H9 (cell line): ENCODE data around the gene MARCHF10. TPM values are rescaled to one million over a fixed set of nuclear protein-coding genes. Genes with fewer than 3 reads are reported as not detected.

Experiments used
- DNase-seq: peaks from one replicate; pipeline ENCODE4 v3.0.0-alpha.2; 2017
- H2AFZ ChIP-seq: one replicate; pipeline ENCODE4 v1.6.1; 2013; ENCODE audit warnings: mild to moderate bottlenecking, low read length, control low read depth, moderate library complexity
- H2AK5ac ChIP-seq: 2 replicates; pipeline ENCODE4 v1.6.1; 2013; ENCODE audit warnings: low read length, control low read depth, mixed read lengths; ENCODE audit not compliant: insufficient read length
- H2BK120ac ChIP-seq: one replicate; pipeline ENCODE4 v1.6.1; 2013; ENCODE audit warnings: low read depth, mild to moderate bottlenecking, low read length, control low read depth, inconsistent platforms; ENCODE audit not compliant: poor library complexity, severe bottlenecking
- H2BK12ac ChIP-seq: 2 replicates; pipeline ENCODE4 v1.6.1; 2013; ENCODE audit warnings: low read length, control low read depth, mixed read lengths, low read depth; ENCODE audit not compliant: insufficient read length
- H2BK15ac ChIP-seq: 2 replicates; pipeline ENCODE4 v1.6.1; 2013; ENCODE audit warnings: low read depth, low read length, control low read depth
- H2BK20ac ChIP-seq: one replicate; pipeline ENCODE4 v1.6.1; 2013; ENCODE audit warnings: low read depth, mild to moderate bottlenecking, low read length, control low read depth, inconsistent platforms; ENCODE audit not compliant: poor library complexity, severe bottlenecking
- H2BK5ac ChIP-seq: 2 replicates; pipeline ENCODE4 v1.6.1; 2013; ENCODE audit warnings: low read length, control low read depth, mixed read lengths; ENCODE audit not compliant: insufficient read length
- H3K14ac ChIP-seq: 2 replicates; pipeline ENCODE4 v1.6.1; 2013; ENCODE audit warnings: low read length, control low read depth; ENCODE audit not compliant: insufficient read depth
- H3K18ac ChIP-seq: 2 replicates; pipeline ENCODE4 v1.6.1; 2013; ENCODE audit warnings: low read depth, mild to moderate bottlenecking, mixed read lengths, low read length, control low read depth; ENCODE audit not compliant: insufficient read length
- H3K23ac ChIP-seq: 2 replicates; pipeline ENCODE4 v1.6.1; 2013; ENCODE audit warnings: low read length, control low read depth, mixed read lengths, low read depth; ENCODE audit not compliant: insufficient read length
- H3K23me2 ChIP-seq: 2 replicates; pipeline ENCODE4 v1.6.1; 2013; ENCODE audit warnings: low read depth, mild to moderate bottlenecking, mixed read lengths, low read length, control low read depth; ENCODE audit not compliant: insufficient read length, poor library complexity, severe bottlenecking
- H3K27ac ChIP-seq: 2 replicates; pipeline ENCODE4 v1.5.1; 2013; ENCODE audit warnings: low read length, control low read depth, mixed read lengths, low read depth; ENCODE audit not compliant: insufficient read length
- H3K27me3 ChIP-seq: 2 replicates; pipeline ENCODE4 v1.6.1; 2013; ENCODE audit warnings: low read length, control low read depth, inconsistent platforms; ENCODE audit not compliant: insufficient read depth
- H3K4ac ChIP-seq: 2 replicates; pipeline ENCODE4 v1.6.1; 2013; ENCODE audit warnings: low read depth, mild to moderate bottlenecking, control low read depth, inconsistent platforms, low read length, moderate library complexity
- H3K4me1 ChIP-seq: 2 replicates; pipeline ENCODE4 v1.6.1; 2013; ENCODE audit warnings: low read length, control low read depth, inconsistent platforms; ENCODE audit not compliant: insufficient read depth
- H3K4me2 ChIP-seq: 2 replicates; pipeline ENCODE4 v1.6.1; 2013; ENCODE audit warnings: low read length, control low read depth, mixed read lengths; ENCODE audit not compliant: insufficient read length, insufficient read depth
- H3K56ac ChIP-seq: 2 replicates; pipeline ENCODE4 v1.6.1; 2013; ENCODE audit warnings: low read depth, mild to moderate bottlenecking, mixed read lengths, low read length, control low read depth; ENCODE audit not compliant: insufficient read length
- H3K79me1 ChIP-seq: 2 replicates; pipeline ENCODE4 v1.6.1; 2013; ENCODE audit warnings: low read depth, mild to moderate bottlenecking, moderate library complexity, low read length, control low read depth, inconsistent platforms; ENCODE audit not compliant: insufficient read depth, poor library complexity, severe bottlenecking
- H3K79me2 ChIP-seq: 2 replicates; pipeline ENCODE4 v1.6.1; 2013; ENCODE audit warnings: low read length, control low read depth, inconsistent platforms; ENCODE audit not compliant: insufficient read depth
- H3K9ac ChIP-seq: 2 replicates; pipeline ENCODE4 v1.6.1; 2013; ENCODE audit warnings: low read length, control low read depth, mixed read lengths; ENCODE audit not compliant: insufficient read length; ENCODE audit errors: extremely low read depth
- H3K9me3 ChIP-seq: one replicate; pipeline ENCODE4 v1.6.1; 2013; ENCODE audit warnings: low read depth, low read length, inconsistent platforms; ENCODE audit not compliant: control insufficient read depth
- H3T11ph ChIP-seq: one replicate; pipeline ENCODE4 v1.6.1; 2013; ENCODE audit warnings: mild to moderate bottlenecking, low read length, control low read depth, inconsistent platforms
- H4K20me1 ChIP-seq: one replicate; pipeline ENCODE4 v1.6.1; 2013; ENCODE audit not compliant: control insufficient read depth, insufficient read length, insufficient read depth
- H4K5ac ChIP-seq: 2 replicates; pipeline ENCODE4 v1.6.1; 2013; ENCODE audit warnings: low read depth, mild to moderate bottlenecking, mixed read lengths, low read length, control low read depth; ENCODE audit not compliant: insufficient read length
- H4K8ac ChIP-seq: replicated peaks from 2 replicates; pipeline ENCODE4 v1.6.1; 2013; ENCODE audit warnings: low read length, control low read depth, mixed read lengths, low read depth; ENCODE audit not compliant: insufficient read length
- H4K91ac ChIP-seq: 2 replicates; pipeline ENCODE4 v1.6.1; 2013; ENCODE audit warnings: low read depth, mild to moderate bottlenecking, moderate library complexity, mixed read lengths, low read length, control low read depth; ENCODE audit not compliant: insufficient read length
- H3K27ac Mint-ChIP-seq, 3 experiments: 2 replicates in 2 of 3; 3 replicates in 1 of 3; pipeline ENCODE4 v1.8.0; 2020 to 2021; ENCODE audit warnings: mixed read lengths in 3 of 3, mild to moderate bottlenecking in 1 of 3, moderate library complexity in 1 of 3
- H3K27me3 Mint-ChIP-seq: 2 replicates; pipeline ENCODE4 v1.8.0; 2021; ENCODE audit warnings: low read depth, mild to moderate bottlenecking, moderate library complexity, mixed read lengths
- H3K36me3 Mint-ChIP-seq, 3 experiments: 2 replicates in 2 of 3; 3 replicates in 1 of 3; pipeline ENCODE4 v1.8.0; 2020 to 2021; ENCODE audit warnings: low read depth in 3 of 3, mixed read lengths in 3 of 3; ENCODE audit not compliant: insufficient read depth in 1 of 3
- H3K4me1 Mint-ChIP-seq, 2 experiments: 2 replicates each; pipeline ENCODE4 v1.8.0; 2020; ENCODE audit warnings: mixed read lengths in 2 of 2
- H3K4me3 Mint-ChIP-seq, 2 experiments: 2 replicates in 1 of 2; 3 replicates in 1 of 2; pipeline ENCODE4 v1.8.0; 2020 to 2021; ENCODE audit warnings: mild to moderate bottlenecking in 2 of 2, mixed read lengths in 2 of 2, moderate library complexity in 1 of 2
- H3K9me3 Mint-ChIP-seq, 2 experiments: 2 replicates in 1 of 2; 3 replicates in 1 of 2; pipeline ENCODE4 v1.8.0; 2020; ENCODE audit warnings: mild to moderate bottlenecking in 2 of 2, mixed read lengths in 2 of 2, moderate library complexity in 1 of 2
- WGBS: extraction: QIAGEN DNeasy Blood & Tissue Kit; methylation state at CpG from one replicate; pipeline ENCODE4 v1.1.7; 2013; ENCODE audit warnings: missing lambda C conversion rate, low lambda C conversion rate, mixed read lengths; ENCODE audit not compliant: insufficient read length; ENCODE audit errors: extremely low coverage; 5-methylcytosine and 5-hydroxymethylcytosine counted together
- total RNA-seq: library from RNA; stranded (reverse); gene quantifications from 2 replicates; pipeline ENCODE4 v1.2.1, GENCODE V29; 2021
- TF ChIP-seq, protein P1 (sequence below): fragments of 200-600 bp; sonication (generic); conservative IDR thresholded peaks from 3 replicates; pipeline ENCODE4 v1.8.0; 2021; ENCODE audit warnings: antibody characterized with exemption, mild to moderate bottlenecking

The MARCHF10 gene
- total RNA-seq, 1 experiment from 2014 or later = not detected

GRCh38 chr17:62826956-62827355, 18.8 kb upstream of the MARCHF10 start:
- Histone ChIP-seq H2BK20ac (no peak overlapping the region), H3K4me2 (no peak overlapping the region), H3K14ac (no peak overlapping the region), H3K27ac (no peak overlapping the region), H4K8ac (no peak overlapping the region), H2BK5ac (no peak overlapping the region), H3K23ac (no peak overlapping the region), H2BK15ac (no peak overlapping the region), H3K79me1 (no peaks in the 10 kb centered on the region), H2AFZ (no peak overlapping the region), H3K23me2 (no peaks in the 10 kb centered on the region), H2AK5ac (no peak overlapping the region), H3K9ac (no peak overlapping the region), H3K4me1 (peaks cover 5% of the 10 kb centered on the region), H3K79me2 (no peaks in the 10 kb centered on the region), H3K18ac (no peak overlapping the region), H3T11ph (no peak overlapping the region), H3K56ac (no peak overlapping the region), H4K20me1 (no peaks in the 10 kb centered on the region), H3K9me3 (no peaks in the 10 kb centered on the region), H2BK12ac (no peak overlapping the region), H4K5ac (no peak overlapping the region), H3K4ac (no peak overlapping the region), H3K27me3 (no peaks in the 10 kb centered on the region), H4K91ac (no peak overlapping the region), H2BK120ac (no peak overlapping the region)
- Mint-ChIP-seq H3K4me3 (no peak overlapping the region), H3K27ac (no peak overlapping the region), H3K9me3 (no peaks in the 10 kb centered on the region), H3K27me3 (no peaks in the 10 kb centered on the region), H3K4me1 (peaks cover 11 to 14% of the 10 kb centered on the region in 2 experiments), H3K36me3 (no peaks in the 10 kb centered on the region)
- no CpG with 5 or more reads among the region's 3 CpGs for WGBS
- TF ChIP-seq, protein P1, sequence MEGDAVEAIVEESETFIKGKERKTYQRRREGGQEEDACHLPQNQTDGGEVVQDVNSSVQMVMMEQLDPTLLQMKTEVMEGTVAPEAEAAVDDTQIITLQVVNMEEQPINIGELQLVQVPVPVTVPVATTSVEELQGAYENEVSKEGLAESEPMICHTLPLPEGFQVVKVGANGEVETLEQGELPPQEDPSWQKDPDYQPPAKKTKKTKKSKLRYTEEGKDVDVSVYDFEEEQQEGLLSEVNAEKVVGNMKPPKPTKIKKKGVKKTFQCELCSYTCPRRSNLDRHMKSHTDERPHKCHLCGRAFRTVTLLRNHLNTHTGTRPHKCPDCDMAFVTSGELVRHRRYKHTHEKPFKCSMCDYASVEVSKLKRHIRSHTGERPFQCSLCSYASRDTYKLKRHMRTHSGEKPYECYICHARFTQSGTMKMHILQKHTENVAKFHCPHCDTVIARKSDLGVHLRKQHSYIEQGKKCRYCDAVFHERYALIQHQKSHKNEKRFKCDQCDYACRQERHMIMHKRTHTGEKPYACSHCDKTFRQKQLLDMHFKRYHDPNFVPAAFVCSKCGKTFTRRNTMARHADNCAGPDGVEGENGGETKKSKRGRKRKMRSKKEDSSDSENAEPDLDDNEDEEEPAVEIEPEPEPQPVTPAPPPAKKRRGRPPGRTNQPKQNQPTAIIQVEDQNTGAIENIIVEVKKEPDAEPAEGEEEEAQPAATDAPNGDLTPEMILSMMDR = no peak
- no peak for DNase-seq
